K562 (cell line): ENCODE measurements around the gene CIAO2B. TPM values are rescaled to one million over a fixed set of nuclear protein-coding genes. Genes with fewer than 3 reads are reported as not detected.
A peak's percentile ranks its signal among the peaks of the same experiment; 100 is the strongest.

Experiments
- ATAC-seq: fragments of 200-7000 bp; cut with Tn5 transposase; 3 replicates; pipeline ENCODE4 v1.9.1; 2020; ENCODE audit warnings: moderate library complexity
- BruUV-seq: library from RNA; stranded (reverse); fragments of 400-500 nt; replicated peaks from 2 replicates; lab custom pipeline; 2021; lab: Mats Ljungman, UMichigan
- CTCF ChIA-PET: fragments of 300-600 bp; formaldehyde crosslinking; extraction: SDS; loops from one replicate; lab custom pipeline; 2021; ENCODE audit warnings: low intra/inter-chr PET ratio; lab: Yijun Ruan, JAX
- POLR2A ChIA-PET: fragments of 300-600, 350-650 bp; sonication (Branson Sonifier 250); formaldehyde crosslinking; extraction: SDS; loops from one replicate; lab custom pipeline; 2021; ENCODE audit warnings: antibody characterized with exemption, inconsistent platforms; lab: Yijun Ruan, JAX
- DNase-seq, 4 experiments: peaks; one replicate each; pipeline versions ENCODE4 v3.0.0 to v3.0.0-alpha.2; 2011 to 2018; ENCODE audit warnings: low spot score in 3 of 4, mixed read lengths in 3 of 4; ENCODE audit errors: extremely low read depth in 1 of 4
- FAIRE-seq: peaks from 2 replicates; lab custom pipeline; 2011; peaks lifted over from hg19 to GRCh38; lab: Jason Lieb, UNC
- H2AFZ ChIP-seq: 2 replicates; pipeline ENCODE4 v1.6.0; 2011; ENCODE audit warnings: low read depth, low read length, control low read depth, inconsistent platforms
- H3K27ac ChIP-seq: fragments of 200-600 bp; 3 replicates; pipeline ENCODE4 v1.8.0; 2011; ENCODE audit warnings: low read depth, mild to moderate bottlenecking, control low read depth, inconsistent platforms, low read length, moderate library complexity, mixed read lengths; ENCODE audit errors: extremely low read depth
- H3K27me3 ChIP-seq, 2 experiments: fragments of 300-600 bp in 1 of 2; 2 replicates in 1 of 2; 3 replicates in 1 of 2; pipeline versions ENCODE4 v1.6.0 to v1.8.0; 2011; ENCODE audit warnings: inconsistent platforms in 2 of 2, low read length in 2 of 2, mild to moderate bottlenecking in 1 of 2, mixed read lengths in 1 of 2, moderate library complexity in 1 of 2; ENCODE audit not compliant: control insufficient read depth in 2 of 2, insufficient read depth in 2 of 2
- H3K36me3 ChIP-seq: fragments of 300-600 bp; 3 replicates; pipeline ENCODE4 v1.8.0; 2011; ENCODE audit warnings: mild to moderate bottlenecking, low read length, inconsistent platforms; ENCODE audit not compliant: control insufficient read depth, insufficient read depth
- H3K4me1 ChIP-seq, 2 experiments: fragments of 200-600 bp in 1 of 2; replicated peaks in 1 of 2; 2 replicates in 1 of 2; 3 replicates in 1 of 2; pipeline versions ENCODE4 v1.5.1 to v1.8.0; 2011; ENCODE audit warnings: inconsistent platforms in 2 of 2, low read length in 2 of 2, mild to moderate bottlenecking in 1 of 2, mixed read lengths in 1 of 2, moderate library complexity in 1 of 2; ENCODE audit not compliant: control insufficient read depth in 2 of 2, insufficient read depth in 2 of 2
- H3K4me2 ChIP-seq: 2 replicates; pipeline ENCODE4 v1.6.1; 2011; ENCODE audit warnings: low read length, control low read depth, inconsistent platforms, mixed read lengths; ENCODE audit not compliant: insufficient read depth
- H3K4me3 ChIP-seq: fragments of 200-600 bp; sonication (generic), shearing (Covaris generic); 2 replicates; pipeline ENCODE4 v1.5.1; 2016; ENCODE audit warnings: control low read depth, inconsistent platforms
- H3K79me2 ChIP-seq: fragments of 200-600 bp; 3 replicates; pipeline ENCODE4 v1.8.0; 2011; ENCODE audit warnings: low read length, inconsistent platforms; ENCODE audit not compliant: control insufficient read depth, insufficient read depth
- H3K9ac ChIP-seq, 2 experiments: 2 replicates each; pipeline versions ENCODE4 v1.6.0 to v1.6.1; 2011; ENCODE audit warnings: low read depth in 2 of 2, low read length in 2 of 2, control low read depth in 1 of 2, inconsistent platforms in 1 of 2, mild to moderate bottlenecking in 1 of 2, mixed read lengths in 1 of 2; ENCODE audit not compliant: insufficient read depth in 1 of 2
- H3K9me1 ChIP-seq: one replicate; pipeline ENCODE4 v1.6.0; 2011; ENCODE audit warnings: inconsistent platforms, mild to moderate bottlenecking, low read length, moderate library complexity; ENCODE audit not compliant: control insufficient read depth, insufficient read depth
- H3K9me3 ChIP-seq: replicated peaks from 2 replicates; pipeline ENCODE4 v1.5.1; 2011; ENCODE audit warnings: low read depth, low read length, inconsistent platforms; ENCODE audit not compliant: control insufficient read depth, insufficient read depth
- H4K20me1 ChIP-seq: replicated peaks from 2 replicates; pipeline ENCODE4 v1.6.1; 2011; ENCODE audit warnings: low read length, inconsistent platforms, mixed read lengths; ENCODE audit not compliant: control insufficient read depth, insufficient read depth
- EGR1 ChIP-seq: fragments of 450-650 bp; conservative IDR thresholded peaks from 2 replicates; pipeline ENCODE4 v1.6.1; 2017; ENCODE audit warnings: mild to moderate bottlenecking
- ETS2 ChIP-seq: IDR thresholded peaks from 2 replicates; pipeline ENCODE4 v1.6.1; 2016; ENCODE audit warnings: borderline replicate concordance, missing genetic modification characterization, mild to moderate bottlenecking, moderate library complexity, missing compliant biosample characterization; ENCODE audit not compliant: poor library complexity, severe bottlenecking
- HSF4 ChIP-seq: fragments of 250-450 bp; sonication (Bioruptor Pico); IDR thresholded peaks from 2 replicates; pipeline ENCODE4 v2.1.2; 2022; ENCODE audit warnings: mild to moderate bottlenecking, moderate library complexity, borderline replicate concordance
- KDM5B ChIP-seq: fragments of 200-600 bp; sonication (generic); IDR thresholded peaks from 2 replicates; pipeline ENCODE4 v1.6.1; 2012; ENCODE audit warnings: low read depth, mild to moderate bottlenecking, moderate library complexity, low read length, control low read depth, inconsistent platforms; ENCODE audit not compliant: insufficient replicate concordance
- NCOA6 ChIP-seq: fragments of 450-650 bp; IDR thresholded peaks from 2 replicates; pipeline ENCODE4 v1.6.1; 2017; ENCODE audit warnings: mild to moderate bottlenecking
- NR4A1 ChIP-seq, 2 experiments: fragments of 250-450 bp in 1 of 2; fragments of 450-650 bp in 1 of 2; sonication (Bioruptor Pico) in 1 of 2; IDR thresholded peaks; 2 replicates each; pipeline versions ENCODE4 v1.4.0 to v1.6.1; 2016 to 2020; ENCODE audit warnings: mild to moderate bottlenecking in 2 of 2, missing compliant biosample characterization in 1 of 2, missing genetic modification characterization in 1 of 2, moderate library complexity in 1 of 2
- SMAD4 ChIP-seq: fragments of 250-450 bp; sonication (Bioruptor Pico); conservative IDR thresholded peaks from 2 replicates; pipeline ENCODE4 v1.8.0; 2021; ENCODE audit warnings: inconsistent platforms, mild to moderate bottlenecking, moderate library complexity
- SNRNP70 ChIP-seq: fragments of 200-400 bp; formaldehyde crosslinking; optimal IDR thresholded peaks from 2 replicates; pipeline ENCODE3; 2017; ENCODE audit warnings: low read depth, low read length
- TSC22D4 ChIP-seq: fragments of 450-650 bp; IDR thresholded peaks from 2 replicates; pipeline ENCODE4 v1.6.1; 2016; ENCODE audit warnings: missing genetic modification characterization, missing biosample characterization, control low read depth
- UBTF ChIP-seq, 2 experiments: IDR thresholded peaks; 2 replicates each; pipeline ENCODE4 v1.6.1; 2012; ENCODE audit warnings: improper control_type of control experiment in 2 of 2, low read depth in 2 of 2, low read length in 2 of 2, borderline replicate concordance in 1 of 2
- ZNF696 ChIP-seq: fragments of 250-450 bp; sonication (Bioruptor Pico); conservative IDR thresholded peaks from 2 replicates; pipeline ENCODE4 v1.4.0; 2020; ENCODE audit warnings: mild to moderate bottlenecking, moderate library complexity
- WGBS: fragments of 100-300 bp; shearing (Covaris generic); methylation state at CpG from one replicate; pipeline ENCODE4 v1.1.6; 2016; ENCODE audit warnings: low coverage, mixed read lengths; ENCODE audit not compliant: insufficient coverage; ENCODE audit errors: missing lambda C conversion rate; 5-methylcytosine and 5-hydroxymethylcytosine counted together
- in situ Hi-C: fragments of 300-500 bp; cut with MboI; formaldehyde crosslinking; loops from 4 replicates; pipeline ENCODE4 v1.15.0; 2018; ENCODE audit warnings: inconsistent platforms, mixed read lengths
- intact Hi-C: fragments of 100-400 bp; cut with micrococcal nuclease; formaldehyde crosslinking; loops from 2 replicates; pipeline ENCODE4 v1.14.2; 2022
- polyA plus RNA-seq, 8 experiments: library from polyadenylated mRNA; depleted of rRNA in 4 of 8; stranded (reverse) in 5 of 8; unstranded in 3 of 8; fragments of >200 nt; fragmentation: Nextera tagmentation in 2 of 8; fragmentation: Illumina TruSeq in 1 of 8; extraction: Ambion mirVana in 2 of 8; extraction: Trizol in 1 of 8; gene quantifications; 2 replicates each; pipeline versions ENCODE4 v1.2.1 to v1.2.3, GENCODE V29; 2011 to 2014; ENCODE audit warnings: inconsistent platforms in 1 of 8, missing spikeins in 1 of 8
- total RNA-seq, 7 experiments: library from RNA; depleted of rRNA in 6 of 7; stranded (reverse); fragments of >200 nt in 6 of 7; fragmentation: Illumina TruSeq in 2 of 7; extraction: Trizol in 2 of 7; gene quantifications; 2 replicates each; pipeline versions ENCODE4 v1.2.1 to v1.2.3, GENCODE V29; 2011 to 2021; ENCODE audit warnings: low replicate concordance in 1 of 7
- TF ChIP-seq, protein P1 (sequence below): fragments of 250-450 bp; sonication (Bioruptor Pico); IDR thresholded peaks from 2 replicates; pipeline ENCODE4 v1.4.0; 2020; ENCODE audit warnings: mild to moderate bottlenecking, moderate library complexity, borderline replicate concordance

CIAO2B gene
- total and polyA plus RNA-seq, 9 of the 15 experiments (the other 6 are each of a cell fraction or from before 2014, with no cell fraction given) = 86.8 to 182 (median 113) TPM

GRCh38 chr16:66925322-66925840, 8.8 kb downstream of the CIAO2B start, which contains the start of gene RRAD (continued):
- peak; percentile 45 for TF ChIP-seq KDM5B

DNA sequence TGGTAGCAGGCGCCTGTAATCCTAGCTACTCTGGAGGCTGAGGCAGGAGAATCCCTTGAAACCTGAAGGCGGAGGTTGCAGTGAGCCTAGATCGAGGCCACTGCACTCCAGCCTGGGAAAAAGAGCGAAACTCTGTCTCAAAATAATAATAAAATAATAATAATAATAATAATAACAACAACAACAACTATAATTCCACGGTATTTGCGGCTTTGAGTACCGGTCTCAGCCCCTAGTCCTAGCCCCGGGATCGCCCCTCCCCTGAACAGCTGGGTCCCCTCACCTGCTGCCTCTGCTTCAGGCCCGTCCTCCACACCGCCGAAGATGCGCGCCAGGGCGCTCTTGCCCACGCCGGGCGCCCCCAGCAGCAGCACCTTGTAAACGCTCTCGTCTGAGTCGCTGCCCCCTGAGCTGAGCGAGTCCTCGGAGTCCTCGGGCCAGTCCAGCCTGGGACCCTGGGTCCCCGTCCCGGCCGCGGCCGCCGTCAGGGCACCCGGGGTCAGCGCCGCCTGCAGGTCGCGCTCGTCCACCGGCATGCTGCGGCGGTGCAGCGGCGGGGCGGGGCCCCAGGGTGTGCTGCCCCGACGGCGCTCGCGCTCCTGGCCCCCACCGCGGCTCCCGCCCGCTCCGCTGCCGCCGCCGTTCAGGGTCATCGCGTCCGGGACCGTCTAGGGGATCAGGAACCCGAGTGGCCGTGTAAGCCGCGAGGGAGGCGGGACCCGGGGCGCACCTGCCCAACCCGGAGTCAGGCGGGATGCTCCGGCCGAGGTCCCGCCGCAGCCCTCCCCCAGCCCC, 9.5 kb downstream of the CIAO2B start:
- WGBS = 16% methylated on average over 55 of the region's 72 CpGs
- ATAC-seq (peak; percentile 93), DNase-seq (peak; percentile 62 to 92 (median 88)), FAIRE-seq (no peak)
- intact Hi-C loops (loop anchor here (5.0 kb wide), 1 partner anchor 517 kb away; no protein-coding TSS in a partner anchor), in situ Hi-C loops (no loop called here)
- Histone ChIP-seq H3K36me3 (no peaks in the 10 kb centered on the region), H3K9me1 (no peaks in the 10 kb centered on the region), H3K4me1 (peaks cover 0 to 31% of the 10 kb centered on the region in 2 experiments; a peak in 3 of 5 replicates), H3K79me2 (no peaks in the 10 kb centered on the region), H3K27ac (no peak overlapping the region), H3K4me3 (peak overlapping the region; percentile 32), H4K20me1 (no peaks in the 10 kb centered on the region; the same call in 1 of the 2 replicates), H3K4me2 (peak overlapping the region; percentile 68), H3K27me3 (peaks cover 4 to 45% of the 10 kb centered on the region in 2 experiments; a peak in 2 of 5 replicates), H2AFZ (peak overlapping the region; percentile 86), H3K9me3 (no peaks in the 10 kb centered on the region), H3K9ac (peak overlapping the region in 1 of 2 experiments; percentile 85; a peak in 2 of 4 replicates)
- ChIA-PET CTCF (interaction anchor here (1.1 to 1.5 kb wide), 3 partner anchors 10 to 29 kb away, joined by 3 to 10 read pairs (median 5); no protein-coding TSS in a partner anchor), POLR2A (no interaction called here)
- BruUV-seq = no TSS peak
- no peak for TF ChIP-seq TSC22D4 (tag)
- TF ChIP-seq, protein P1, sequence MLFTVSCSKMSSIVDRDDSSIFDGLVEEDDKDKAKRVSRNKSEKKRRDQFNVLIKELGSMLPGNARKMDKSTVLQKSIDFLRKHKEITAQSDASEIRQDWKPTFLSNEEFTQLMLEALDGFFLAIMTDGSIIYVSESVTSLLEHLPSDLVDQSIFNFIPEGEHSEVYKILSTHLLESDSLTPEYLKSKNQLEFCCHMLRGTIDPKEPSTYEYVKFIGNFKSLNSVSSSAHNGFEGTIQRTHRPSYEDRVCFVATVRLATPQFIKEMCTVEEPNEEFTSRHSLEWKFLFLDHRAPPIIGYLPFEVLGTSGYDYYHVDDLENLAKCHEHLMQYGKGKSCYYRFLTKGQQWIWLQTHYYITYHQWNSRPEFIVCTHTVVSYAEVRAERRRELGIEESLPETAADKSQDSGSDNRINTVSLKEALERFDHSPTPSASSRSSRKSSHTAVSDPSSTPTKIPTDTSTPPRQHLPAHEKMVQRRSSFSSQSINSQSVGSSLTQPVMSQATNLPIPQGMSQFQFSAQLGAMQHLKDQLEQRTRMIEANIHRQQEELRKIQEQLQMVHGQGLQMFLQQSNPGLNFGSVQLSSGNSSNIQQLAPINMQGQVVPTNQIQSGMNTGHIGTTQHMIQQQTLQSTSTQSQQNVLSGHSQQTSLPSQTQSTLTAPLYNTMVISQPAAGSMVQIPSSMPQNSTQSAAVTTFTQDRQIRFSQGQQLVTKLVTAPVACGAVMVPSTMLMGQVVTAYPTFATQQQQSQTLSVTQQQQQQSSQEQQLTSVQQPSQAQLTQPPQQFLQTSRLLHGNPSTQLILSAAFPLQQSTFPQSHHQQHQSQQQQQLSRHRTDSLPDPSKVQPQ (CRISPR knock-in tag) = no peak
- TF ChIP-seq UBTF (IDR thresholded peaks at IDR 0.05; ENCODE audit: borderline replicate concordance in 1 of 2, low read depth in 2 of 2, low read length in 2 of 2) = 0 out of 4 replicates have a peak, but pooled peaks of 1 of the 2 experiments have one; percentile 17
- TF ChIP-seq HSF4 (CRISPR knock-in tag) = no peak
- TF ChIP-seq SMAD4 (CRISPR knock-in tag) = peak; percentile 63; the same call in 1 of the 2 replicates
- no peak for TF ChIP-seq ETS2
- no peak for TF ChIP-seq EGR1
- TF ChIP-seq NR4A1 (CRISPR knock-in tag; IDR thresholded peaks at IDR 0.05) = no peak
- no peak for TF ChIP-seq NR4A1 (tag; IDR thresholded peaks at IDR 0.05)
- TF ChIP-seq SNRNP70 = no peak
- no peak for TF ChIP-seq ZNF696
- peak; percentile 91 for TF ChIP-seq NCOA6
